NT2/D1 (cell line): ENCODE measurements around the gene SLC5A9.
"Not testable (repeated sequence)": the region's sequence is repeated elsewhere in the genome, so short reads cannot be mapped to it uniquely, and the experiment has no call there.

Source experiments
- DNase-seq: peaks from one replicate; pipeline ENCODE4 v3.0.0-alpha.2; 2011; ENCODE audit warnings: low read depth, low spot score
- H3K27me3 ChIP-seq: 2 replicates; pipeline ENCODE4 v1.6.0; 2011; ENCODE audit warnings: mild to moderate bottlenecking; ENCODE audit not compliant: insufficient read length, insufficient read depth
- H3K36me3 ChIP-seq: 2 replicates; pipeline ENCODE4 v1.6.1; 2011; ENCODE audit warnings: mild to moderate bottlenecking, low read length, mixed read lengths; ENCODE audit not compliant: insufficient read depth, insufficient read length
- H3K4me1 ChIP-seq: 2 replicates; pipeline ENCODE4 v1.5.1; 2011; ENCODE audit not compliant: insufficient read depth, insufficient read length
- H3K4me3 ChIP-seq: 2 replicates; pipeline ENCODE4 v1.5.1; 2011; ENCODE audit warnings: low read depth; ENCODE audit not compliant: insufficient read length
- H3K9ac ChIP-seq: 2 replicates; pipeline ENCODE4 v1.6.0; 2011; ENCODE audit warnings: low read depth; ENCODE audit not compliant: insufficient read length
- H3K9me3 ChIP-seq: 2 replicates; pipeline ENCODE4 v1.5.1; 2011; ENCODE audit warnings: mild to moderate bottlenecking, low read length; ENCODE audit not compliant: insufficient read depth
- SUZ12 ChIP-seq: IDR thresholded peaks from 2 replicates; pipeline ENCODE4 v1.6.1; 2011; ENCODE audit not compliant: insufficient read length, insufficient read depth; ENCODE audit errors: extremely low read depth
- YY1 ChIP-seq: IDR thresholded peaks from 2 replicates; pipeline ENCODE4 v1.6.1; 2011; ENCODE audit not compliant: insufficient read length, insufficient read depth
- ZNF274 ChIP-seq: IDR thresholded peaks from 2 replicates; pipeline ENCODE4 v1.6.1; 2011; ENCODE audit warnings: mild to moderate bottlenecking, low read depth, low read length

SLC5A9 gene

GRCh38 chr1:48261881-48262400 lies 39.4 kb downstream of the SLC5A9 start:
- Histone ChIP-seq H3K4me3 (no peak overlapping the region), H3K27me3 (no peaks in the 10 kb centered on the region), H3K9me3 (no peaks in the 10 kb centered on the region), H3K36me3 (no peaks in the 10 kb centered on the region), H3K4me1 (no peaks in the 10 kb centered on the region), H3K9ac (no peak overlapping the region)
- no peak for DNase-seq
- TF ChIP-seq SUZ12 (no peak), ZNF274 (no peak), YY1 (no peak)

- Histone ChIP-seq H3K9ac (no peak overlapping the region), H3K36me3 (no peaks in the 10 kb centered on the region), H3K4me1 (no peaks in the 10 kb centered on the region), H3K27me3 (no peaks in the 10 kb centered on the region), H3K4me3 (no peak overlapping the region), H3K9me3 (no peaks in the 10 kb centered on the region)
- TF ChIP-seq SUZ12: no peak
- no peak for TF ChIP-seq YY1
- no peak for TF ChIP-seq ZNF274
- DNase-seq: no peak
Measured at GRCh38 chr1:48263041-48263440, 40.5 kb downstream of the SLC5A9 start.

GRCh38 chr1:48266576-48266975 lies 44.1 kb downstream of the SLC5A9 start:
- H3K9me3 ChIP-seq: no peaks in the 10 kb centered on the region
- no peak overlapping the region for H3K9ac ChIP-seq
- no peaks in the 10 kb centered on the region for H3K4me1 ChIP-seq
- DNase-seq: no peak
- TF ChIP-seq SUZ12 (no peak), ZNF274 (no peak), YY1 (no peak)
- H3K36me3 ChIP-seq: no peaks in the 10 kb centered on the region
- no peaks in the 10 kb centered on the region for H3K27me3 ChIP-seq
- H3K4me3 ChIP-seq: no peak overlapping the region

GRCh38 chr1:48277437-48277836 lies 54.9 kb downstream of the SLC5A9 start:
- DNase-seq, H3K27me3 ChIP-seq, H3K4me1 ChIP-seq, H3K4me3 ChIP-seq, H3K36me3 ChIP-seq, H3K9me3 ChIP-seq, H3K9ac ChIP-seq: not testable (repeated sequence)

- not testable (repeated sequence) for H3K27me3 ChIP-seq, H3K9me3 ChIP-seq, H3K9ac ChIP-seq, H3K36me3 ChIP-seq, DNase-seq, H3K4me1 ChIP-seq, H3K4me3 ChIP-seq
Measured at GRCh38 chr1:48282329-48282728, 59.8 kb downstream of the SLC5A9 start.

- not testable (repeated sequence) for H3K9ac ChIP-seq, H3K27me3 ChIP-seq, H3K36me3 ChIP-seq, H3K4me3 ChIP-seq, DNase-seq, H3K4me1 ChIP-seq
- H3K9me3 ChIP-seq: peaks cover 13% of the 10 kb centered on the region; the same call in 1 of the 2 replicates
Measured at GRCh38 chr1:48284696-48285420, 62.3 kb downstream of the SLC5A9 start.

- Histone ChIP-seq H3K36me3 (no peaks in the 10 kb centered on the region), H3K27me3 (no peaks in the 10 kb centered on the region), H3K4me1 (peaks cover 3% of the 10 kb centered on the region), H3K4me3 (no peak overlapping the region), H3K9me3 (peaks cover 13% of the 10 kb centered on the region; the same call in 1 of the 2 replicates), H3K9ac (no peak overlapping the region)
- TF ChIP-seq YY1 (no peak), SUZ12 (no peak), ZNF274 (no peak)
- DNase-seq: no peak
Measured at GRCh38 chr1:48285525-48285924, 63.0 kb downstream of the SLC5A9 start.

GRCh38 chr1:48291421-48291820 lies 68.9 kb downstream of the SLC5A9 start:
- no peaks in the 10 kb centered on the region for H3K36me3 ChIP-seq
- peaks cover 5% of the 10 kb centered on the region; the same call in 1 of the 2 replicates for H3K9me3 ChIP-seq
- H3K9ac ChIP-seq: no peak overlapping the region
- no peak overlapping the region for H3K4me3 ChIP-seq
- H3K27me3 ChIP-seq: no peaks in the 10 kb centered on the region
- H3K4me1 ChIP-seq: peaks cover 7% of the 10 kb centered on the region
- no peak for DNase-seq
- TF ChIP-seq ZNF274 (no peak), YY1 (no peak), SUZ12 (no peak)
